Upper lobe of right lung (tissue), 1 donor: ENCODE measurements around the gene NSMCE4A. TPM values are rescaled to one million over a fixed set of nuclear protein-coding genes. Genes with fewer than 3 reads are reported as not detected.
"Not testable (repeated sequence)": the region's sequence is repeated elsewhere in the genome, so short reads cannot be mapped to it uniquely, and the experiment has no call there.

Experiments used
- ATAC-seq: fragments of 200-7000 bp; cut with Tn5 transposase; one replicate; pipeline ENCODE4 v1.9.1; 2020; ENCODE audit warnings: mild to moderate bottlenecking, moderate library complexity
- DNase-seq: peaks from one replicate; pipeline ENCODE4 v3.0.0-alpha.2; 2020
- H3K27ac ChIP-seq: fragments of 200-600 bp; one replicate; pipeline ENCODE4 v1.8.0; 2022
- H3K27me3 ChIP-seq: fragments of 200-600 bp; one replicate; pipeline ENCODE4 v1.8.0; 2022; ENCODE audit warnings: mild to moderate bottlenecking
- H3K36me3 ChIP-seq: fragments of 200-600 bp; one replicate; pipeline ENCODE4 v1.8.0; 2022
- H3K4me1 ChIP-seq: fragments of 200-600 bp; one replicate; pipeline ENCODE4 v1.8.0; 2022
- H3K4me3 ChIP-seq: fragments of 200-600 bp; one replicate; pipeline ENCODE4 v1.8.0; 2022; ENCODE audit warnings: mild to moderate bottlenecking
- H3K9me3 ChIP-seq: fragments of 200-600 bp; one replicate; pipeline ENCODE4 v1.8.0; 2022
- intact Hi-C: fragments of 100-400 bp; cut with DNase I; formaldehyde crosslinking; loops from one replicate; pipeline ENCODE4 v1.11.0; 2022
- total RNA-seq: library from RNA; stranded (reverse); fragmentation: NEBNext Ultra II Directional; extraction: Animal tissue kit (Norgen Biotek cat#: 25700); gene quantifications from one replicate; pipeline ENCODE4 v1.2.1, GENCODE V29; 2021
- TF ChIP-seq, protein P1 (sequence below): fragments of 200-600 bp; IDR thresholded peaks from one replicate; pipeline ENCODE4 v1.8.0; 2022; ENCODE audit warnings: antibody characterized with exemption
- donor health status: DM: no; HTN: yes; CAD: no; lungs with severe emphysema.

NSMCE4A gene
- total RNA-seq, 1 donor from 2014 or later, result 38.4 TPM

GRCh38 chr10:122019414-122019975, 44.5 kb upstream of the NSMCE4A start:
- H3K27ac ChIP-seq, result peak overlapping the region; percentile 59
- no peaks in the 10 kb centered on the region for H3K36me3 ChIP-seq
- intact Hi-C loops, result no loop called here
- peak; percentile 95 for ATAC-seq
- no peaks in the 10 kb centered on the region for H3K4me1 ChIP-seq
- H3K27me3 ChIP-seq, result no peaks in the 10 kb centered on the region
- H3K4me3 ChIP-seq, result peak overlapping the region; percentile 25
- TF ChIP-seq, protein P1, sequence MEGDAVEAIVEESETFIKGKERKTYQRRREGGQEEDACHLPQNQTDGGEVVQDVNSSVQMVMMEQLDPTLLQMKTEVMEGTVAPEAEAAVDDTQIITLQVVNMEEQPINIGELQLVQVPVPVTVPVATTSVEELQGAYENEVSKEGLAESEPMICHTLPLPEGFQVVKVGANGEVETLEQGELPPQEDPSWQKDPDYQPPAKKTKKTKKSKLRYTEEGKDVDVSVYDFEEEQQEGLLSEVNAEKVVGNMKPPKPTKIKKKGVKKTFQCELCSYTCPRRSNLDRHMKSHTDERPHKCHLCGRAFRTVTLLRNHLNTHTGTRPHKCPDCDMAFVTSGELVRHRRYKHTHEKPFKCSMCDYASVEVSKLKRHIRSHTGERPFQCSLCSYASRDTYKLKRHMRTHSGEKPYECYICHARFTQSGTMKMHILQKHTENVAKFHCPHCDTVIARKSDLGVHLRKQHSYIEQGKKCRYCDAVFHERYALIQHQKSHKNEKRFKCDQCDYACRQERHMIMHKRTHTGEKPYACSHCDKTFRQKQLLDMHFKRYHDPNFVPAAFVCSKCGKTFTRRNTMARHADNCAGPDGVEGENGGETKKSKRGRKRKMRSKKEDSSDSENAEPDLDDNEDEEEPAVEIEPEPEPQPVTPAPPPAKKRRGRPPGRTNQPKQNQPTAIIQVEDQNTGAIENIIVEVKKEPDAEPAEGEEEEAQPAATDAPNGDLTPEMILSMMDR, result no peak
- DNase-seq, result peak; percentile 86
- H3K9me3 ChIP-seq, result no peaks in the 10 kb centered on the region

DNA sequence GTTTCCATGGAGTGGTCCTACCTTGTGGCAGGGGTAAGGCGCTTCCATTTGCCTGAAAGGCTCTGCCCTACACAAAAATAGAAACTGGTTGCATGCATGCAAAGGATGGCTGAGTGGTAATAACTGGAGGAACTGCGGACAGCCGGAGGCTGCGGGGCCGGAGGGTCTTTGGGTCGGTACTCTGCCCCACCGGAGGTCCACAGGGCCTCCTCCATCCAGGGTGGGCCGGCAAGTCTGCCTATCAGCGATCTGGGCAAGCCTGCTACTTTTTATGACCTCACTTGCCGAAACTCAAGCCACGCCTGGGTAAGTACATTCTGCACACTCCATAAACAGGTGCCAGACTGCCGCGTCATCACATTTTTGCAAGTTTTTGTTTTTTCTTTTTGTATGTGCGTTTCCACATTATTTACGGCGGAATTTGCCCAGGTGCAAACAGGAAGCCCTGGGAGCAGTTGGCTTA, 44.0 kb upstream of the NSMCE4A start:
- TF ChIP-seq, protein P1, result no peak
- peak overlapping the region; percentile 59 for H3K27ac ChIP-seq
- H3K4me1 ChIP-seq, result no peaks in the 10 kb centered on the region
- H3K36me3 ChIP-seq, result no peaks in the 10 kb centered on the region
- H3K9me3 ChIP-seq, result no peaks in the 10 kb centered on the region
- ATAC-seq (peak; percentile 68), DNase-seq (peak; percentile 68)
- intact Hi-C loops, result no loop called here
- H3K4me3 ChIP-seq, result no peak overlapping the region
- no peaks in the 10 kb centered on the region for H3K27me3 ChIP-seq

GRCh38 chr10:122018491-122018890, 43.5 kb upstream of the NSMCE4A start:
- no peak for DNase-seq
- Histone ChIP-seq H3K36me3 (no peaks in the 10 kb centered on the region), H3K27ac (peak overlapping the region; percentile 59), H3K9me3 (no peaks in the 10 kb centered on the region), H3K27me3 (no peaks in the 10 kb centered on the region), H3K4me3 (no peak overlapping the region), H3K4me1 (no peaks in the 10 kb centered on the region)
- no peak for ATAC-seq
- intact Hi-C loops, result no loop called here
- TF ChIP-seq, protein P1, result no peak

DNA sequence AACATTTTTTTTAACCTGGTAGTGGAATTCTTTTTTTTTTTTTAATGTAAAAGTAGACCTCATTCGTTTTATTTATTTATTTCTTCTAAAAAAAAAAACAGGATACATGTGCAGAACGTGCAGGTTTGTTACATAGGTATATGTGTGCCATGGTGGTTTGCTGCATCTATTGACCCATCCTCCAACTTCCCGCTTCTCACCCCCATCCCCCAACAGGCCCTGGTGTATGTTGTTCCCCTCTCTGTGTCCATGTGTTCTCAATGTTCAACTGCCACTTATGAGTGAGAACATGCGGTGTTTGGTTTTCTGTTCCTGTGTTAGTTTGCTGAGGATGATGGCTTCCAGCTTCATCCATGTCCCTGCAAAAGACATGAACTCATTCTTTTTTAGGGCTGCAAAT, 42.9 kb upstream of the NSMCE4A start:
- H3K27me3 ChIP-seq, H3K4me1 ChIP-seq, DNase-seq, H3K4me3 ChIP-seq, H3K9me3 ChIP-seq, intact Hi-C loops, ATAC-seq, H3K36me3 ChIP-seq, H3K27ac ChIP-seq: not testable (repeated sequence)

GRCh38 chr10:122014652-122015248, 39.7 kb upstream of the NSMCE4A start:
- intact Hi-C loops, result no loop called here
- Histone ChIP-seq H3K27me3 (no peaks in the 10 kb centered on the region), H3K27ac (no peak overlapping the region), H3K9me3 (no peaks in the 10 kb centered on the region), H3K36me3 (no peaks in the 10 kb centered on the region), H3K4me1 (no peaks in the 10 kb centered on the region), H3K4me3 (no peak overlapping the region)
- TF ChIP-seq, protein P1, result no peak
- ATAC-seq (no peak), DNase-seq (no peak)

DNA sequence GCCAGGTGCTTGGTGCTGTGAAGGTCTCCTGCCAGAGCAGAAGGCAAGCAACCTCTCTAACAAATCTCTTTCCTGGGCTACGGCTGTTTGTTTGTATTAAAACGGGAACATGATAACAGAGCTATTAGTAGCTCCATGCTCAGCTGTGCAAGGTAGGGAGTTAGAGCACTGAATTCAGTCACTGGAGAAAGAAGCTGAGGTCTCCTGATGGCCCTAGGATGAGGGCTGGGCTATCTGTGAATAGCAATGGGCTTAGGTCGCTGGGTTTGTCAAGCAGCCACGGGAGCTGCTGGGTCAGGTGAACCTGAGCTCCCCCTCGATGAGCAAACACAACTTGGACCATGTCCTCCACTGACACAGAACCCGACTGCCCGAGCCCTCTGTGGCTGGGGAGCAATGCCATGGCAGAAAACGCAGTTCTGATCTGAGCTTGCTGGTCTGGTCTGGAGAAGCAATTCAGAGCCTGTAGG, 38.3 kb upstream of the NSMCE4A start:
- DNase-seq, result no peak
- Histone ChIP-seq H3K4me1 (no peaks in the 10 kb centered on the region), H3K36me3 (no peaks in the 10 kb centered on the region), H3K27ac (no peak overlapping the region), H3K27me3 (no peaks in the 10 kb centered on the region), H3K4me3 (no peak overlapping the region), H3K9me3 (no peaks in the 10 kb centered on the region)
- peak; percentile 49 for ATAC-seq
- TF ChIP-seq, protein P1, result no peak
- intact Hi-C loops, result no loop called here
